Nephron progenitor cell (in vitro differentiated cells): ENCODE data around the gene AIDA.

Experiments used
- DNase-seq: peaks from one replicate; pipeline ENCODE4 v3.0.0; 2021
- H3K27ac Mint-ChIP-seq: 2 replicates; pipeline ENCODE4 v1.8.0; 2021; ENCODE audit warnings: mild to moderate bottlenecking, moderate library complexity, mixed read lengths
- H3K27me3 Mint-ChIP-seq: 2 replicates; pipeline ENCODE4 v1.8.0; 2021; ENCODE audit warnings: mild to moderate bottlenecking, low read depth, mixed read lengths; ENCODE audit not compliant: poor library complexity
- H3K36me3 Mint-ChIP-seq: 2 replicates; pipeline ENCODE4 v1.8.0; 2021; ENCODE audit warnings: low read depth, mixed read lengths
- H3K4me1 Mint-ChIP-seq: 2 replicates; pipeline ENCODE4 v1.8.0; 2021; ENCODE audit warnings: mixed read lengths
- H3K4me3 Mint-ChIP-seq: 2 replicates; pipeline ENCODE4 v1.8.0; 2021; ENCODE audit warnings: mild to moderate bottlenecking, moderate library complexity, mixed read lengths
- H3K9me3 Mint-ChIP-seq: 2 replicates; pipeline ENCODE4 v1.8.0; 2021; ENCODE audit warnings: mild to moderate bottlenecking, moderate library complexity, mixed read lengths
- CTCF ChIP-seq: fragments of 200-600 bp; sonication (generic); IDR thresholded peaks from 2 replicates; pipeline ENCODE4 v1.5.0; 2021; ENCODE audit warnings: antibody characterized with exemption

Gene AIDA

GRCh38 chr1:222632749-222633148 lies 79.5 kb downstream of the AIDA start:
- Mint-ChIP-seq H3K4me3 (no peak overlapping the region), H3K4me1 (no peaks in the 10 kb centered on the region), H3K9me3 (no peaks in the 10 kb centered on the region), H3K27me3 (no peaks in the 10 kb centered on the region), H3K36me3 (peaks cover 48% of the 10 kb centered on the region), H3K27ac (no peak overlapping the region)
- no peak for TF ChIP-seq CTCF
- no peak for DNase-seq

GRCh38 chr1:222631611-222632208 lies 80.6 kb downstream of the AIDA start:
- H3K9me3 Mint-ChIP-seq: no peaks in the 10 kb centered on the region
- H3K36me3 Mint-ChIP-seq: peaks cover 50% of the 10 kb centered on the region
- no peaks in the 10 kb centered on the region for H3K4me1 Mint-ChIP-seq
- H3K27ac Mint-ChIP-seq: no peak overlapping the region
- no peak for DNase-seq
- no peaks in the 10 kb centered on the region for H3K27me3 Mint-ChIP-seq
- H3K4me3 Mint-ChIP-seq: no peak overlapping the region
- TF ChIP-seq CTCF: no peak

GRCh38 chr1:222629921-222630535 lies 82.3 kb downstream of the AIDA start:
- Mint-ChIP-seq H3K4me1 (no peaks in the 10 kb centered on the region), H3K36me3 (peaks cover 55% of the 10 kb centered on the region), H3K9me3 (no peaks in the 10 kb centered on the region), H3K4me3 (no peak overlapping the region), H3K27me3 (no peaks in the 10 kb centered on the region), H3K27ac (no peak overlapping the region)
- DNase-seq: no peak
- no peak for TF ChIP-seq CTCF

- Mint-ChIP-seq H3K9me3 (no peaks in the 10 kb centered on the region), H3K27ac (no peak overlapping the region), H3K27me3 (no peaks in the 10 kb centered on the region), H3K4me3 (no peak overlapping the region), H3K36me3 (peaks cover 61% of the 10 kb centered on the region), H3K4me1 (no peaks in the 10 kb centered on the region)
- TF ChIP-seq CTCF: no peak
- no peak for DNase-seq
Observed at GRCh38 chr1:222627232-222627631, 85.1 kb downstream of the AIDA start.

- TF ChIP-seq CTCF: no peak
- H3K27me3 Mint-ChIP-seq: no peaks in the 10 kb centered on the region
- H3K36me3 Mint-ChIP-seq: peaks cover 55% of the 10 kb centered on the region
Observed at GRCh38 chr1:222624214-222624613, 88.1 kb downstream of the AIDA start.

GRCh38 chr1:222623458-222623857 lies 88.8 kb downstream of the AIDA start:
- no peaks in the 10 kb centered on the region for H3K9me3 Mint-ChIP-seq
- H3K4me3 Mint-ChIP-seq: no peak overlapping the region
- DNase-seq: no peak
- H3K27ac Mint-ChIP-seq: no peak overlapping the region
- peaks cover 48% of the 10 kb centered on the region for H3K36me3 Mint-ChIP-seq
- no peak for TF ChIP-seq CTCF
- no peaks in the 10 kb centered on the region for H3K27me3 Mint-ChIP-seq
- peaks cover 17% of the 10 kb centered on the region for H3K4me1 Mint-ChIP-seq

More at GRCh38 chr1:222624214-222624613, 88.1 kb downstream of the AIDA start:
- DNase-seq: no peak
- Mint-ChIP-seq H3K27ac (no peak overlapping the region), H3K9me3 (no peaks in the 10 kb centered on the region), H3K4me3 (no peak overlapping the region), H3K4me1 (peaks cover 13% of the 10 kb centered on the region)
